ENCODE data around the gene RERE. TPM values are rescaled to one million over a fixed set of nuclear protein-coding genes. Genes with fewer than 3 reads are reported as not detected.

RERE gene
- total RNA-seq, 1 experiment from 2014 or later, result 14.9 TPM

DNA sequence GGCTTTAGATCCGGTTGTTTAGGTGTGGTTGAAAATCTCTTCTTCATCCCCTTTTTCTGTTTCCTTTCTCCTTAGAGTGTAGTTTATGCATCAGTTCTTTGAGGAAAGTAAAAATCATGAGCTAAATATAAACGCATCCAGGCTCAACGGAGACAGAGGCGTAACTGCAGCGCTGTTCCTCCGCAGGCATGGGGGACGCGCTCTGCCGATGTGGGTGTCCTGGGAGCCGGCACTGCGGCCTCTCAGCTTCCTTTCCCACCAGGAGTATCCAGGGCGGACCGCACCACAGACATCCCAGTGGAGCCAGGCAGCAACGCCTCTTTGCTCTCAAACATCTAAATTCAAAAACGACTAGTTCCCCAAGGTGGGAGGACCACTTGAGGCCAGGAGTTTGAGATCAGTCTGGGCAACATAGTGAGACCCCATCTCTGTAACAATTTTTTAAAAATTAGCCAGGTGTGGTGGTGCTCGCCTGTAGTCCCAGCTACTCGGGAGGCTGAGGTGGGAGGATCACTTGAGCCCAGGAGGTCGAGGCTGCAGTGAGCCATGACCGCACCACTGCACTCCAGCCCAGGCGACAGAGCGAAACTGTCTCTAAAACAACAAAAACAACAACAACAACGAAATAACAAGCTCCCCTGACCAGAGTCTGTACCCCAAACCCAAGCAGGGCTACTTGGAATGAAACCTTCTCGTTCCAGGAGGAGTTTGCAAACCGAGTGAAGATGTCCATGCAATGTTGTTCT is 483.2 kb downstream of the RERE start:
- DNase-seq (ENCODE audit: low read depth), result no peak

DNA sequence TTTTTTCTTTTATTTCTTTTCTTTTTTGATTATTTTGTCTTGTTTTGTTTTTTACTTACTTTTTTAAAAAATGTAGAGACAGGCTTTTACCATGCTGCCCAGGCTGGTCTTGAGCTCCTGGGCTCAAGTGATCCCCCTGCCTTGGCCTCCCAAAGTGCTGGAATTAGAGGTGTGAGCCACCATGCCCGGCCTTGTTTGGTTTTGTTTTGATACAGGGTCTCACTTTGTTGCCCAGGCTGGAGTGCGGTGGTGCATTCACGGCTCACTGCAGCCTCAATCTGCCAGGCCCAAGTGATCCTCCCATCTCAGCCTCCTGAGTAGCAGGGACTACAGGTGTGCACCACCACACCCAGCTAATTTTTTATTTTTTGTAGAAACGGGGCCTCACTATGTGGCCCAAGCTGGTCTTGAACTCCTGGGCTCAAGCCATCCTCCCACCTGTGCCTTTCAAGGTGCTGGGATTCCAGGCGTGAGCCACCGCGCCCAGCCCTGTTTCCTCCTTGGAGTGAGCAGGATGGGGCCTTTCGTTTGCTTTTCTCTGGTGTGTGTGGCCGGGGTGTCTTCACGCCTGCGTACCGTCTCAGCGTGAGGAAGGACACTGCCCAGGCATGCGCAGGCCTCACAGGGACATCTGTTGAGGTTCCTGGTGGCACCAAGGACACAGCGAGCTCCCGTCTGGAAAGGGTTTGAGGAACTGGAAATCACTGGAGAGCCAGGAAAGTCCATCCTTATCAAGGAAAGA is 484.0 kb downstream of the RERE start:
- DNase-seq (ENCODE audit: low read depth), result no peak

DNA sequence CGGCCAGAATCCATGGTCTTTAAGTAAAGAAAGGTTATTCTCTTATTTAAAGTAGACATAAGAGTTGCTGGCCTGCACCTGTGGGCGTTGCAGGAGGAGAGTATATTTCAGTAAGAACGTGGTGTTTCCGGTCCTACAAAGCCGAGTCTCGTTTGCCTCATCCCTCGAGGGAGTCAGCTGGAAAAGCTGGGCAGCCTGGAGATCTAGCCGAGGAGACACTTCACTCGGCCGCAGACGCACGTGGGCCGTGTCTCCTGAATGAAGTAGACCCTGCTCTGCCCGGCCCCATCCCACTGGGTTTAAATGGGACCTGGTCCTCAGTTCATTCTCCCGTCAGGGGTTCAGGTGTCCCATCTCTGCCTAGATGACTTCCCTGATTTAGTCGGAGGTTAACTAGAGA is 484.6 kb downstream of the RERE start:
- DNase-seq (ENCODE audit: low read depth), result no peak

GRCh38 chr1:8330271-8331125 is 486.9 kb downstream of the RERE start:
- DNase-seq (ENCODE audit: low read depth), result no peak

GRCh38 chr1:8329858-8330257 is 487.6 kb downstream of the RERE start:
- DNase-seq (ENCODE audit: low read depth), result no peak

GRCh38 chr1:8329439-8329838 is 488.0 kb downstream of the RERE start:
- no peak for DNase-seq (ENCODE audit: low read depth)

GRCh38 chr1:8328271-8328670 is 489.2 kb downstream of the RERE start:
- DNase-seq (ENCODE audit: low read depth), result no peak

- no peak for DNase-seq (ENCODE audit: low read depth)
Observed at GRCh38 chr1:8326265-8326664, 491.2 kb downstream of the RERE start.

DNA sequence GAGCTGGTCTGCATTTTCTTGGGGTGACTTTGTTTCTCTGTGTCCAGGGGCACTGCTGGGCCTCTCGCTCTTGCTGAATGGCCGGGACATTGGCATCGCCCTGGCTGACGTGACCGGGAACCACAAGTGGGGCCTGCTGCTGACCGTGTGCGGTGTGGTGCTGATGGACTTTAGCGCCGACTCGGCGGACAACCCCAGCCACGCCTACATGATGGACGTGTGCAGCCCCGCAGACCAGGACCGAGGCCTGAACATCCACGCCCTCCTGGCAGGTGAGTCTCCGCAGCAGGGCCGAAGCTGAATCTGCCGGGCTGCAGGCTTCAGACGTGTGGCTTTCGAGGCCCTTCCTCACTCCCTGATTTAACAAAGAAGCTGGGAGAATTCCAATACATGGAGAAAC is 491.7 kb downstream of the RERE start:
- DNase-seq (ENCODE audit: low read depth), result no peak

GRCh38 chr1:8324176-8324810 is 493.1 kb downstream of the RERE start:
- DNase-seq (ENCODE audit: low read depth), result no peak

DNA sequence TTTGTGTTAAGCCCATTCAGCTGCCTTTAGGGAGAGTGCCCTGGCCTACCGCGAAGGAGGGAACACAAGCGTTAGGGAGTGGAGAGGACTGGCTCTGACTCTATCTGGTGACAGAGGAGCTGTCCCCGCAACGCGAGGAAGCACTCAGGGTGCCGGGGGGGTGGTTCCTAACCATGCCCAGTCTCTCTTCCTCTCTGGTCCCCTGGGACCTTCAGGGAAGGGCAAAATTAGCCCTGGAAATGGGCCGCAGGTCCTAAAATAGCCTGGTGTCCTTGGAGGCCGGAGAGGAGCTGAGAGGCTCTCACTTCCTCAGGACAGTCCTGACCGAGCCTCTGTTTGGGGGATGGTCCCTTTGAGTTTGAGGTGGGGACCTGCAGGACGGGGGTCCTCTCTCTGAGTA is 493.7 kb downstream of the RERE start:
- DNase-seq (ENCODE audit: low read depth), result no peak

GRCh38 chr1:8321612-8322011 is 495.8 kb downstream of the RERE start:
- DNase-seq (ENCODE audit: low read depth), result no peak

DNA sequence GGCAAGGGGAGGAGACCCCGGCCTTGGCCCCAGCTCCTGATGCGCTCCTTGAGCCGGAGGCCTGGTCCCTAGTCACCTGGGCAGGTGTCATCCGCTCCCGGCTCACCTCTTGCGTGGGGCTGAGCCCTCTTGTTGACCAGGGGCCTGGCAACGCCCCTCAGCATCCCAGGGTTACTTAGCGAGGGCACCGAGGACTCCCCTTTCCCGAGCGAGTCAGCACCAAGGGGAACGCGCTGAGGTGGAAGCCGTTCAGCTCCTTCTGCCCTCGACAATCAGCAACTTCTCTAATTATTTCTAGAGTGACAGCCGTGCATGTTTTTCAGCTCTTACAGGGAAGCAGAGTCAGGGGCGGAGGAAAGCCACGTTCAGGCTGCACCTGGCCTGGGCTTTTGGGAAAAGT is 499.0 kb downstream of the RERE start:
- DNase-seq (ENCODE audit: low read depth), result no peak

DNA sequence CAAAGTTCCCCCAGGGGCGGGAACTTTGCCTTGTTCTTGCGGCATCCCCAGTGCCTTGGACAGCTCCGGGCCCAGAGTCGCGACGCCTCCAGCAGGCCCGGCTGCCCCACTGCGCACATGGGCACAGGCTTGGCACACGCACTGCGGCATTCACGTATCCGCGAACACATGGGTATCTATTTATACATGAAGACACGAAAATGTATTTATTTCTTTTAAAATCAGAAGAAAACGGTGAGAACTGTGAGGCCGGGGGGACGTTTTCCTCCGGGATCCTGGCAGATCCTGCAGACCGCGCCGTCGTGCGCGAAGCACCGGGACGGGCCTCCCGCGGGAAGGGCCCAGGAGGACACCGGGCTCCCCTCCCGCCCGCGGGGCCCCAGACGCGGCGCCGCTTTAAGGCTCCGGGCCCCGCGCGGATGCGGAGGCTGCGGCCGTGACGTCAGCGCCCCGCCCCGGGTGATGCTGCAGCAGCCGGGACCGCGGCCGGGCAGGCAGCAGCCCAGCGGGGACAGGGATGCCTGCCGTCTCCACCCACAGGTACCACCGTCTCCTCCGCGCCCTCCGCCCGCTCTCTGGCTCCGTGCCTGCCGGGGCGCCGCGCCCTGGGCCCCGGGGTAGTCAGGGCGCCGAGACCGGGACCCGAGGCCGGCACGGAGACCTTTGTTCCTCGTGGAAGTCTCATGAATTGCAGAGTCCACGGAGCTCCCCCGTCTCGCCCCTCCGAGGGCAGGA is 499.6 kb downstream of the RERE start, which contains the start of gene SLC45A1:
Gene SLC45A1 (plus strand): TSS at position 468 of the 735 bp plus-strand sequence. CDS start 6,216 bp downstream, outside the sequence.
- DNase-seq (ENCODE audit: low read depth), result peak; percentile 77

GRCh38 chr1:8315573-8316475 is 501.6 kb downstream of the RERE start:
- DNase-seq (ENCODE audit: low read depth), result no peak

GRCh38 chr1:8314346-8315280 is 502.8 kb downstream of the RERE start:
- DNase-seq (ENCODE audit: low read depth), result peak; percentile 90

DNA sequence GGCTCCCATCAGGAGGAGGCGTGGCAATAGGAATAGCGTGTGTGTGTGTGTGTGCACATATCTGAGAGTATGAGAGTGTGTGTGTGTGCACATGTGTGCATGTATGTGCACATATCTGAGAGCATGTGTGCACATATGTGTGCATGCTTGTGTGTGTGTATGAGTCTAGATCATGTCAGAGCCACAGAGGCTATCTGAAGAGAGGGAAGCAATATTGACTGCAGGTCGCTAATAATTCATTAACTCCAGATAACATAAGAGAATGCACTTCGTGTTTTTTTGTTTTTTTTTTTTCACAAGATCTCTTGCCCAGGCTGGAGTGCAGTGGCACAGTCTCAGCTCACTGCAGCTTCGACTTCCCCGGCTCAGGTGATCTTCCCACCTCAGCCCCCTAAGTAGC is 504.2 kb downstream of the RERE start:
- no peak for DNase-seq (ENCODE audit: low read depth)

GRCh38 chr1:8312235-8313218 is 504.9 kb downstream of the RERE start:
- no peak for DNase-seq (ENCODE audit: low read depth)
